ENCODE results near the gene TPST2.

Gene TPST2

DNA sequence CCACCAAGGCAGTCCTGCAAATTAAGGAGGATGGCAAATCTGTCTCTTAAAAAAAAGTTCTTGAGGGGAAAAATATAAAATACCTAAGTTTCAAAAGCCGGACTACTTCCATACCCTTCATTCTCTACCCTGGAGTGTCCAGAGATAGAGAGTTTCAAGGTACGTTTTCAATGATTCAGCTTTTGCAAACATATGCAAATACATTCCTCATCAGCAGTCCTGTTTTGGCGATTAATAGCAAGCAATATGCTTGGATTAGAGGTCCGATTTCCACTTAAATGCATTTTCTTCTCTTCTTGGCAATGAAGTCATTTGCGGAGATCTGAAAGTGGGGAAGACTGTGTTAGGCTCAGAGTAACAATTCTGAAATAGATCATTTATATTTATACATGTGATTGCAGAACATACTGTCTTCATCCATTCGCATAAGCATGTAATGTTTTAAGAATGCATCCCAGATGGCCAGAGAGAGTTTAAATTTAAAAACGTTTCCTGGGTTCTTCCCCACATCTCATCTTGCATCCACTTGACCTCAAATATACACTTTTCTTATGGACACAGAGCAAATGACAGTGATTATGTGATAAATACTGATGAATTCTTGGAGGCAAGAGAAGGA is 63.9 kb downstream of the TPST2 start:
- in situ Hi-C loops (cut with HindIII; ENCODE audit: low sequenced_read_pairs): loop anchor here (5.0 kb wide), 1 partner anchor 81 kb away; no protein-coding TSS in a partner anchor
- TF ChIP-seq, protein P1, sequence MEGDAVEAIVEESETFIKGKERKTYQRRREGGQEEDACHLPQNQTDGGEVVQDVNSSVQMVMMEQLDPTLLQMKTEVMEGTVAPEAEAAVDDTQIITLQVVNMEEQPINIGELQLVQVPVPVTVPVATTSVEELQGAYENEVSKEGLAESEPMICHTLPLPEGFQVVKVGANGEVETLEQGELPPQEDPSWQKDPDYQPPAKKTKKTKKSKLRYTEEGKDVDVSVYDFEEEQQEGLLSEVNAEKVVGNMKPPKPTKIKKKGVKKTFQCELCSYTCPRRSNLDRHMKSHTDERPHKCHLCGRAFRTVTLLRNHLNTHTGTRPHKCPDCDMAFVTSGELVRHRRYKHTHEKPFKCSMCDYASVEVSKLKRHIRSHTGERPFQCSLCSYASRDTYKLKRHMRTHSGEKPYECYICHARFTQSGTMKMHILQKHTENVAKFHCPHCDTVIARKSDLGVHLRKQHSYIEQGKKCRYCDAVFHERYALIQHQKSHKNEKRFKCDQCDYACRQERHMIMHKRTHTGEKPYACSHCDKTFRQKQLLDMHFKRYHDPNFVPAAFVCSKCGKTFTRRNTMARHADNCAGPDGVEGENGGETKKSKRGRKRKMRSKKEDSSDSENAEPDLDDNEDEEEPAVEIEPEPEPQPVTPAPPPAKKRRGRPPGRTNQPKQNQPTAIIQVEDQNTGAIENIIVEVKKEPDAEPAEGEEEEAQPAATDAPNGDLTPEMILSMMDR (IDR thresholded peaks at IDR 0.05; ENCODE audit: low read depth, low read length, missing control alignments): no peak
- no peak for DNase-seq (ENCODE audit: low read depth)
- H3K4me3 ChIP-seq (ENCODE audit: low read depth, low read length): no peak overlapping the region

DNA sequence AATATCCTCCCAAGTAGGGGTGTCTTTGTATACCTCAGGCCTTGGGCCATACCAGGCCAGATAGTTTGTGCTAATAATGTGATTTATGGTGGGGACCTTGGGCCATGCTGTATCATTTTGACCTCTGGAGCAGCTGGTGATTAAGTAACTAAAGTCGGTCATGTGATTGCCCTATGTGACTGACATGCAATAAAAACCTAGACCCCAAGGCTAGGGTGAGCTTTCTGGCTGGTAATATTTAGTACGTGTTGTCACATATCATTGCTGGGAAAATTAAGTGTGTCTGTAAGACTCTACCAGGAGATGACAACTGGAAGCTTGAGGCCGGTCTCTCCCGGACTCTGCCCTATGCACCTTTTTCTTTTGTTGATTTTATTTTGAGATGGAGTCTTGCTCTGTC is 65.1 kb downstream of the TPST2 start:
- in situ Hi-C loops (cut with HindIII; ENCODE audit: low sequenced_read_pairs): loop anchor here (5.0 kb wide), 1 partner anchor 82 kb away; no protein-coding TSS in a partner anchor
- TF ChIP-seq, protein P1 (IDR thresholded peaks at IDR 0.05; ENCODE audit: low read depth, low read length, missing control alignments): no peak
- DNase-seq (ENCODE audit: low read depth): no peak
- no peak overlapping the region for H3K4me3 ChIP-seq (ENCODE audit: low read depth, low read length)

DNA sequence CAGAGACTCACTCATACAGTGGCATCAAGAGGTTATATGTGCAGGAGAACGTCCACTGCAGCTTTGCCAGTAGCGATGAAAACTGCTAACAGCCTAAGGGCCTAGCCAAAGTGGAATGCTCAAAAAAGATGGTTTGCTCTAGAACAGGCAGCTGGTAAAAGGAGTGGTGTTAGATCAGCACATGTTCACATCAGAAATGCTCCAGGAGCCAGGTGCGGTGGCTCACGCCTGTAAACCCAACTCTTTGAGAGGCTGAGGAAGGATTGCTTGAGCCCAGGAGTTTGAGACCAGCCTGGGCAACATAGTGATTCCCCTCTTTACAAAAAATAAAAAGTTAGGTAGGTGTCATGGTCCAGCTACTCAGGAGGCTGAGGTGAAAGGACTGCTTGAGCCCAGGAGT is 67.3 kb downstream of the TPST2 start:
- no peak for DNase-seq (ENCODE audit: low read depth)
- H3K4me3 ChIP-seq (ENCODE audit: low read depth, low read length): no peak overlapping the region
- in situ Hi-C loops (cut with HindIII; ENCODE audit: low sequenced_read_pairs): no loop called here
- TF ChIP-seq, protein P1 (IDR thresholded peaks at IDR 0.05; ENCODE audit: low read depth, low read length, missing control alignments): no peak

DNA sequence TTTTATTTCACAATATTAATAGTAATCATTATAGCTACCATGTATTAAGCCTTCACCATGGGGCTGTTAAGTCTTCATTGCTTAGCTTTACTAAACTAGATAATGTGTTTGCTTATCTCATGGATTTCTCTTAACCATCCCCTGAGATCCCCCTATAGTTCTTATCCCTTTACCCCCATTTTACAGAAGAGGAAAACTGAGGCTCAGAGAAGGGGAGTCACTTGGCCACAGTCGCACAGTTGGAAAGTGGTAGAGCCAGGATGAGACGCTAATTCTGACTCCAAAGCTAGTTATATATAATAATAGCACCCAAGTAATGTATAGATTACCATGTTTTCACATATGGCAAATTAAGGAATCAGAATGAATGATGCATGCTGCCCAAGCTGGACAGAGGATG is 67.9 kb downstream of the TPST2 start:
- H3K4me3 ChIP-seq (ENCODE audit: low read depth, low read length): no peak overlapping the region
- in situ Hi-C loops (cut with HindIII; ENCODE audit: low sequenced_read_pairs): no loop called here
- no peak for DNase-seq (ENCODE audit: low read depth)
- TF ChIP-seq, protein P1 (IDR thresholded peaks at IDR 0.05; ENCODE audit: low read depth, low read length, missing control alignments): no peak

DNA sequence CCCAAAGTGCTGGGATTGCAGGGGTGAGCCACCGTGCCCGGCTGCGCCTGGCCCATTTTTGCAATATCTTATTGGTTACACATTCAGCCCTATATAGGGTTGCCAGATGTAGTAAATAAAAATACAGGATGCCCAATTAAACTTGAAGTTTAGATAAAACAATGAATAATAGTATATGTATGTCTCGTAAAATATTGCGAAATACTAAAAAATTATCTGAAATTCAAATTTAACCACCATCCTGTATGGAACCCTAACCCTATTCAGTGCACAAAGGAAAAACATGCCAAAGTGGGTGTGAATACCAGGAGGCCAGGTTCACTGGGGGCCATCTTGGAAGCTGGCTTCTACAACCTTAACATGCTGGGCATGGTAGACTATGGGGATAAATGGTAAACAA is 72.5 kb downstream of the TPST2 start:
- TF ChIP-seq, protein P1 (IDR thresholded peaks at IDR 0.05; ENCODE audit: low read depth, low read length, missing control alignments): no peak
- H3K4me3 ChIP-seq (ENCODE audit: low read depth, low read length): no peak overlapping the region
- in situ Hi-C loops (cut with HindIII; ENCODE audit: low sequenced_read_pairs): no loop called here
- DNase-seq (ENCODE audit: low read depth): no peak

DNA sequence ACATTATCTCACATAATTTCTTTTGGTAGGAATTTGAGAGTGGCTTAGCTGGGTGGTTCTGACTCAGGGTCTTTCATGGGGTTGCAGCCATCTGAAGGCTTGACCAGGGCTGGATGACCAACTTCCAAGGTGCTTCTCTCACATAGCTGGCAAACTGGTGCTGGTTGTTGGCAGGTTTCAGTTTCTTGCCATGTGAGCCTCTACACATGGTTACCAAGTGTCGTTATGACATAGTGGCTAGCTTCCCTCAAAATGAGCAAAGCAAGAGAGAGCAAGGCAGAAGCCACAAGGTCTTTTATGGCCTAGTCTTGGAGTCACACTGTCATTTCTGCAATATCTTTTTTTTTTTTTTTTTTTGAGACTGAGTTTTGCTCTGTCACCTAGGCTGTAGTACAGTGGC is 73.4 kb downstream of the TPST2 start:
- no peak overlapping the region for H3K4me3 ChIP-seq (ENCODE audit: low read depth, low read length)
- TF ChIP-seq, protein P1 (IDR thresholded peaks at IDR 0.05; ENCODE audit: low read depth, low read length, missing control alignments): no peak
- DNase-seq (ENCODE audit: low read depth): no peak
- in situ Hi-C loops (cut with HindIII; ENCODE audit: low sequenced_read_pairs): no loop called here
